ENCODE results near the gene CUBN. TPM values are rescaled to one million over a fixed set of nuclear protein-coding genes. Genes with fewer than 3 reads are reported as not detected.

CUBN gene
- total and polyA plus RNA-seq, 9 of the 15 experiments (the other 6 are each of a cell fraction or from before 2014, with no cell fraction given) = 0.04 to 0.33 (median 0.09) TPM

- in situ Hi-C loops (cut with MboI) = no loop called here
- BruUV-seq (replicated peaks) = no TSS peak
- no peak overlapping the region for H3K4me2 ChIP-seq (ENCODE audit: insufficient read depth, low read length)
- DNase-seq (ENCODE audit: extremely low read depth in 1 of 4, low spot score in 3 of 4) (no peak), FAIRE-seq (no peak), ATAC-seq (no peak)
- no peak overlapping the region for H3K4me3 ChIP-seq
- peaks cover 0 to 3% of the 10 kb centered on the region in 2 experiments; a peak in 1 of 5 replicates for H3K4me1 ChIP-seq (replicated peaks in 1 of 2; ENCODE audit: control insufficient read depth in 2 of 2, insufficient read depth in 2 of 2, low read length in 2 of 2)
- H2AFZ ChIP-seq (ENCODE audit: low read depth, low read length) = peak overlapping the region; percentile 25; the same call in 1 of the 2 replicates
- ChIA-PET POLR2A (no interaction called here), CTCF (ENCODE audit: low intra/inter-chr PET ratio) (no interaction called here)
- peaks cover 5% of the 10 kb centered on the region; the same call in 1 of the 2 replicates for H3K9me3 ChIP-seq (replicated peaks; ENCODE audit: control insufficient read depth, insufficient read depth, low read depth, low read length)
- no peaks in the 10 kb centered on the region for H4K20me1 ChIP-seq (replicated peaks; ENCODE audit: control insufficient read depth, insufficient read depth, low read length)
- no peaks in the 10 kb centered on the region for H3K79me2 ChIP-seq (ENCODE audit: control insufficient read depth, insufficient read depth, low read length)
- H3K27me3 ChIP-seq (ENCODE audit: control insufficient read depth in 2 of 2, insufficient read depth in 2 of 2, low read length in 2 of 2) = no peaks in the 10 kb centered on the region
- no peak overlapping the region for H3K9ac ChIP-seq (ENCODE audit: insufficient read depth in 1 of 2, low read depth in 2 of 2, low read length in 2 of 2)
- no peaks in the 10 kb centered on the region for H3K9me1 ChIP-seq (ENCODE audit: control insufficient read depth, insufficient read depth, low read length)
- no peaks in the 10 kb centered on the region for H3K36me3 ChIP-seq (ENCODE audit: control insufficient read depth, insufficient read depth, low read length)
- intact Hi-C loops (cut with micrococcal nuclease) = no loop called here
- H3K27ac ChIP-seq (ENCODE audit: extremely low read depth, low read depth, low read length) = no peak overlapping the region
- WGBS (ENCODE audit: insufficient coverage, low coverage, missing lambda C conversion rate) = 30% methylated on average over 1 of the region's 1 CpG
- no peak for TF ChIP-seq CBFB (CRISPR knock-in tag; IDR thresholded peaks at IDR 0.05)
- no peak for TF ChIP-seq ATF1 (CRISPR knock-in tag; IDR thresholded peaks at IDR 0.05)
- no peak for TF ChIP-seq ATF1 (tag; IDR thresholded peaks at IDR 0.05)
- TF ChIP-seq NCOR1 (IDR thresholded peaks at IDR 0.05) = no peak
- TF ChIP-seq BACH1 (tag; IDR thresholded peaks at IDR 0.05) = no peak
- no peak for TF ChIP-seq SIN3B (IDR thresholded peaks at IDR 0.05; ENCODE audit: low read depth)
- no peak for TF ChIP-seq TOE1 (IDR thresholded peaks at IDR 0.05; ENCODE audit: borderline replicate concordance)
- no peak for TF ChIP-seq TOE1 (CRISPR knock-in tag; IDR thresholded peaks at IDR 0.05; ENCODE audit: borderline replicate concordance, low read depth)
- no peak for TF ChIP-seq ZNF589 (CRISPR knock-in tag; IDR thresholded peaks at IDR 0.05; ENCODE audit: low read depth)
- no peak for TF ChIP-seq TAF9B (IDR thresholded peaks at IDR 0.05; ENCODE audit: partially characterized antibody)
- TF ChIP-seq ERF (CRISPR knock-in tag; IDR thresholded peaks at IDR 0.05) = no peak
- no peak for TF ChIP-seq YY1 (IDR thresholded peaks at IDR 0.05; ENCODE audit: borderline replicate concordance in 1 of 3, control insufficient read depth in 1 of 3, extremely low read depth in 1 of 3, insufficient read depth in 3 of 3, insufficient read length in 1 of 3, insufficient replicate concordance in 2 of 3, low read depth in 1 of 3, low read length in 2 of 3)
- no peak for TF ChIP-seq SUPT5H (IDR thresholded peaks at IDR 0.05)
- no peak for TF ChIP-seq ZNF133 (CRISPR knock-in tag; IDR thresholded peaks at IDR 0.05)
- TF ChIP-seq ZNF212 (CRISPR knock-in tag; IDR thresholded peaks at IDR 0.05) = no peak
- TF ChIP-seq PRDM10 (IDR thresholded peaks at IDR 0.05; ENCODE audit: partially characterized antibody) = no peak
- no peak for TF ChIP-seq HDAC8 (tag; IDR thresholded peaks at IDR 0.05)
- no peak for TF ChIP-seq DMBX1 (CRISPR knock-in tag; IDR thresholded peaks at IDR 0.05; ENCODE audit: borderline replicate concordance)
Observed at GRCh38 chr10:16902606-16903005, 227.0 kb downstream of the CUBN start.

All from K562 (cell line).